CD4-positive, alpha-beta T cell treated with Interleukin-4 for 4 hours (primary cell): ENCODE measurements around the gene DCAF10.
A peak's percentile ranks its signal among the peaks of the same experiment; 100 is the strongest.

ENCODE experiments used
- DNase-seq: peaks from one replicate; pipeline ENCODE4 v3.0.0-alpha.2; 2020

The DCAF10 gene

DNA sequence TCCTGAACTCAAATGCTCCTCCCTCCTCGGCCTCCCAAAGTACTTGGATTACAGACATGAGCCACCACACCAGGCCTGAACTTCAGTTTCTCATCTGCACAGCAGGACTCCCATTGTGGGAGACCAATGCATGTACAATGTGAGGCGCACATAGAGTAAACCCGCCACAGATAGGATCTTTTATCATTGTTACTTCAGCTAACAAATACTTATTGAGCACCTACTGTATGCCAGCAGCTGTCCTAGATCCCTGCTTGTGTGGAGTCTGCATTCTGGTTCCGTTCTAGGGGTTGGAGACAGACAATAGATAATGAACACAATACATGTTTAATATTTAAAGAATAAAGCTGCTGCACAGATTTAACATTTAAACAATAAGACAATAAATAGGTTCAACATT, 109.7 kb downstream of the DCAF10 start:
- DNase-seq = no peak

DNA sequence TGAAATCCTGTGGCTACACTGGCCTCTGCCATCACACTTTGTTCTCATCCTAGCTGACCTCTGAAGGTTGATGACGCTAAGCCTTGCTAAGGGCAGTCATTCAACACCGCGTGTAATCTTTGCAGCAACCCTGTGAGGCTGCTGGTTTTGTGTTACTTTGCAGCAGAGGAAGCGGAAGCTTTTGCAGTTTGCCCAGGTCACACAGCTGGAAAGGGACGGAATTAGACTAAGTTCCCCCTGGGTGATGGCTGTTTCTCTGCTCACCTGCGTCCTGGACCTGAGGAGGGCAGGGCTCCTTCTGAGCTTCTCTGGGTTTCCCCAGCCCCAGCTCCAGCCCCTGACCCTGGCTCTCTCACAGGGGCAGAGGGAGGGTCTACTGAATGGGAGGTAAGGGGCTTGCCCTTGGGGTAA, 110.7 kb downstream of the DCAF10 start:
- no peak for DNase-seq

DNA sequence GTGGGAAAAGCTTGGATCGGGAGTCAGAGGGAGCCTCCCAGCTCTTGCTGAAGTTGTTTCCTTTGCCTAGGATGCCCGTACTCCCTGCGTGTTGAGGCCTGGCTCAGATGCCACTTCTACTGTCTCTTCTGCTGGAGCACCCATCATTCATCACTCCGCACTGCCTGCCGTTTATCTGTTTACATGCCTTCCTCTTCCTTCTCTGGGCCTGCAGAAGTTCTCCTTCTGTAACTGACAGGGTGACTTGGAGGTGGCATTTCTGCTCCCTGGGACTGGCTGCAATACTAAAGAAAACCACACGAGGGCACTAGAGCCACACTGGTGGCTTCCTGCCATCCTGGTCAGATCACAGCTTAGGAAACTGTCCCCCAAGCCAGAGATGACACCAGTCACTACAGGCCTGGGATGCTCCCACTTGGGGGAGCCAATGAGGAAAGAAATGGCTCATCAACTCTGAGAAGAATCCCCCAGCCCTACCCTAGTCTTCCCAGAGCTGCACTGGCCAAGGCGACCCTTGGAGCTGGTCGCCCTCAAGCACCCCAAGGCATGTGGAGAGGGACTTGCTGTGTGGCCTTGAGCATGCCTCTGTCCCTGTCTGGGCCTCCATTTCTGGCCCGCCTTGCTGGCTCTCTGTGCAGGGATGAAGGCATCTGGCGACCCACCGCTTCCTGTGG, 113.0 kb downstream of the DCAF10 start:
- peak; percentile 78 for DNase-seq

DNA sequence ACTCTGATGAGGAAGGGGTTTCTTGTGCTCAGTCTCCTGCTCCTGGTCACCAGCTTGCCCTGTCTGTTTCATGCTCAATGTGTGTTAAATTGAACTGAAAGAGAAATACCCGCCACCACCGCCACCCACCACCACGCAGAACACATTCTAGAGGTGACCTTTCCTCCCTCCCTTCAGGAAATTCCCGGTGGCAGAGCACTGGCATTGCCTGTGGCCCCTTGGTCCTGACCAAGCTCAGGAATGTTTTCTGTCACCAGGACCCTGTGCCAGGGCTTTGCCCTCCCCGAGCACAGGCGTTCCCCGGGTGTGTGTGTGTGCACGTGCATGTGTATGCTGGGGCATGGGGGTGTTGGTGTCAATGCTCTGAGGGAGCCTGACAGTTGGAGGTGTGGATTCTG, 113.6 kb downstream of the DCAF10 start:
- no peak for DNase-seq

- no peak for DNase-seq
These were observed 114.2 kb downstream of the DCAF10 start for GRCh38 chr9:37914701-37915358.

- DNase-seq = no peak
These were observed 115.4 kb downstream of the DCAF10 start for GRCh38 chr9:37915911-37916470.

- DNase-seq = no peak
These were observed 116.1 kb downstream of the DCAF10 start for GRCh38 chr9:37916471-37917312.
